NB4 (cell line): ENCODE results near the gene SPEN.
"Not testable (repeated sequence)": the region's sequence is repeated elsewhere in the genome, so short reads cannot be mapped to it uniquely, and the experiment has no call there.

ENCODE experiments used
- POLR2A ChIP-seq: IDR thresholded peaks from 2 replicates; pipeline ENCODE4 v1.6.1; 2011; ENCODE audit warnings: mild to moderate bottlenecking; ENCODE audit not compliant: insufficient read length; ENCODE audit errors: extremely low read depth
- TF ChIP-seq, protein P1 (sequence below): IDR thresholded peaks from one replicate; pipeline ENCODE4 v1.5.1; 2012; ENCODE audit warnings: low read depth, low read length

DNA sequence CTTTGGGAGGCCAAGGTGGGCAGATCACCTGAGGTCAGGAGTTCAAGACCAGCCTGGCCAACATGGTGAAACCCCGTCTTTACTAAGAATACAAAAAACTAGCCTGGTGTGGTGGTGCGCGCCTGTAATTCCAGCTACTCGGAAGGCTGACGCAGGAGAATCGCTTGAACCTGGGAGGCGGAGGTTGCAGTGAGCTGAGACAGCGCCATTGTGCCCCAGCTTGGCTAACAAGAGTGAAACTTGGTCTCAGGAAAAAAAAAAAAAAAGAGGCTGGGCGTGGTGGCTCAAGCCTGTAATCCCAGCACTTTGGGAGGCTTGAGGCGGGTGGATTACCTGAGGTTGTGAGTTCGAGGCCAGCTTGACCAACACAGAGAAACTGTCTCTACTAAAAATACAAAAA lies 1.5 kb upstream of the SPEN start:
- TF ChIP-seq, protein P1, sequence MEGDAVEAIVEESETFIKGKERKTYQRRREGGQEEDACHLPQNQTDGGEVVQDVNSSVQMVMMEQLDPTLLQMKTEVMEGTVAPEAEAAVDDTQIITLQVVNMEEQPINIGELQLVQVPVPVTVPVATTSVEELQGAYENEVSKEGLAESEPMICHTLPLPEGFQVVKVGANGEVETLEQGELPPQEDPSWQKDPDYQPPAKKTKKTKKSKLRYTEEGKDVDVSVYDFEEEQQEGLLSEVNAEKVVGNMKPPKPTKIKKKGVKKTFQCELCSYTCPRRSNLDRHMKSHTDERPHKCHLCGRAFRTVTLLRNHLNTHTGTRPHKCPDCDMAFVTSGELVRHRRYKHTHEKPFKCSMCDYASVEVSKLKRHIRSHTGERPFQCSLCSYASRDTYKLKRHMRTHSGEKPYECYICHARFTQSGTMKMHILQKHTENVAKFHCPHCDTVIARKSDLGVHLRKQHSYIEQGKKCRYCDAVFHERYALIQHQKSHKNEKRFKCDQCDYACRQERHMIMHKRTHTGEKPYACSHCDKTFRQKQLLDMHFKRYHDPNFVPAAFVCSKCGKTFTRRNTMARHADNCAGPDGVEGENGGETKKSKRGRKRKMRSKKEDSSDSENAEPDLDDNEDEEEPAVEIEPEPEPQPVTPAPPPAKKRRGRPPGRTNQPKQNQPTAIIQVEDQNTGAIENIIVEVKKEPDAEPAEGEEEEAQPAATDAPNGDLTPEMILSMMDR = not testable (repeated sequence)
- not testable (repeated sequence) for TF ChIP-seq POLR2A
